ENCODE data around the gene RBM28. TPM values are rescaled to one million over a fixed set of nuclear protein-coding genes. Genes with fewer than 3 reads are reported as not detected.

RBM28 gene
- total and polyA plus RNA-seq, 2 of the 8 experiments (the other 6 are each of a cell fraction or from before 2014, with no cell fraction given), result 12.8 to 65.3 TPM

- no peak for TF ChIP-seq KDM5A (IDR thresholded peaks at IDR 0.05; ENCODE audit: low read length)
- TF ChIP-seq ASH2L (IDR thresholded peaks at IDR 0.05; ENCODE audit: low read length), result no peak
- TF ChIP-seq YY1 (IDR thresholded peaks at IDR 0.05; ENCODE audit: low read depth, low read length), result no peak
- TF ChIP-seq SP4 (IDR thresholded peaks at IDR 0.05; ENCODE audit: low read length), result no peak
- no peak for TF ChIP-seq CREB1 (IDR thresholded peaks at IDR 0.05)
Observed at GRCh38 chr7:128389085-128389617, 45.4 kb upstream of the RBM28 start (continued).
